GM23248 (cell line): ENCODE measurements around the gene TIMM22. TPM values are rescaled to one million over a fixed set of nuclear protein-coding genes. Genes with fewer than 3 reads are reported as not detected.
"Not testable (repeated sequence)": the region's sequence is repeated elsewhere in the genome, so short reads cannot be mapped to it uniquely, and the experiment has no call there.

Experiments
- DNase-seq: peaks from one replicate; pipeline ENCODE4 v3.0.0-alpha.2; 2015
- H2AFZ ChIP-seq: fragments of 200-600 bp; sonication (generic); 2 replicates; pipeline ENCODE4 v1.6.1; 2016; ENCODE audit warnings: antibody characterized with exemption
- H3F3A ChIP-seq: fragments of 200-600 bp; sonication (generic); 2 replicates; pipeline ENCODE4 v1.6.1; 2016; ENCODE audit warnings: mild to moderate bottlenecking, antibody characterized with exemption, mixed run types; ENCODE audit not compliant: insufficient read depth
- H3K27ac ChIP-seq: fragments of 200-600 bp; sonication (generic); 2 replicates; pipeline ENCODE4 v1.5.1; 2016; ENCODE audit warnings: mild to moderate bottlenecking
- H3K27me3 ChIP-seq: fragments of 200-600 bp; sonication (generic); replicated peaks from 2 replicates; pipeline ENCODE4 v1.6.1; 2016; ENCODE audit warnings: mild to moderate bottlenecking; ENCODE audit not compliant: insufficient read depth
- H3K36me3 ChIP-seq: fragments of 200-600 bp; sonication (generic); 2 replicates; pipeline ENCODE4 v1.6.1; 2016; ENCODE audit warnings: low read depth, mild to moderate bottlenecking
- H3K4me1 ChIP-seq: fragments of 200-600 bp; sonication (generic); 2 replicates; pipeline ENCODE4 v1.6.1; 2016; ENCODE audit warnings: mild to moderate bottlenecking; ENCODE audit not compliant: insufficient read depth
- H3K4me2 ChIP-seq: fragments of 200-600 bp; sonication (generic); one replicate; pipeline ENCODE4 v1.6.1; 2016; ENCODE audit warnings: mild to moderate bottlenecking; ENCODE audit not compliant: unreplicated experiment
- H3K4me3 ChIP-seq: fragments of 200-600 bp; sonication (generic); 2 replicates; pipeline ENCODE4 v1.5.1; 2016; ENCODE audit warnings: mild to moderate bottlenecking
- H3K79me2 ChIP-seq: fragments of 200-600 bp; sonication (generic); 2 replicates; pipeline ENCODE4 v1.6.1; 2016; ENCODE audit warnings: mild to moderate bottlenecking; ENCODE audit not compliant: insufficient read depth
- H3K9ac ChIP-seq: fragments of 200-600 bp; sonication (generic); 2 replicates; pipeline ENCODE4 v1.6.1; 2016; ENCODE audit warnings: mild to moderate bottlenecking
- H3K9me2 ChIP-seq: fragments of 200-600 bp; sonication (generic); 2 replicates; pipeline ENCODE4 v1.6.1; 2016; ENCODE audit warnings: mixed run types, mild to moderate bottlenecking, moderate library complexity; ENCODE audit not compliant: insufficient read depth
- H3K9me3 ChIP-seq: fragments of 200-600 bp; sonication (generic); one replicate; pipeline ENCODE4 v1.6.1; 2017; ENCODE audit warnings: low read depth
- H4K20me1 ChIP-seq: fragments of 200-600 bp; sonication (generic); 2 replicates; pipeline ENCODE4 v1.6.0; 2016; ENCODE audit not compliant: insufficient read depth
- EZH2 ChIP-seq: fragments of 200-600 bp; sonication (generic); IDR thresholded peaks from 2 replicates; pipeline ENCODE4 v1.6.1; 2018; ENCODE audit warnings: antibody characterized with exemption, mild to moderate bottlenecking; ENCODE audit not compliant: insufficient read depth, poor library complexity, severe bottlenecking
- EZH2phosphoT487 ChIP-seq: fragments of 200-600 bp; sonication (generic); IDR thresholded peaks from 2 replicates; pipeline ENCODE4 v1.6.1; 2018; ENCODE audit warnings: antibody characterized with exemption, moderate library complexity, mild to moderate bottlenecking, low read depth; ENCODE audit not compliant: insufficient read depth
- WGBS, 2 experiments: methylation state at CpG; one replicate each; pipeline ENCODE4 v1.1.6; 2015 to 2017; ENCODE audit warnings: low lambda C conversion rate in 2 of 2, low coverage in 1 of 2; ENCODE audit errors: missing lambda C conversion rate in 2 of 2; 5-methylcytosine and 5-hydroxymethylcytosine counted together
- in situ Hi-C: fragments of 300-500 bp; cut with MboI; formaldehyde crosslinking; loops from 2 replicates; pipeline ENCODE4 v1.15.0; 2020
- polyA plus RNA-seq: library from polyadenylated mRNA; unstranded; fragments of >200 nt; fragmentation: Nextera tagmentation; extraction: Ambion mirVana; gene quantifications from 2 replicates; pipeline ENCODE4 v1.2.1, GENCODE V29; 2016
- total RNA-seq: library from RNA; depleted of rRNA; stranded (reverse); fragments of >200 nt; shearing (Covaris generic); gene quantifications from 2 replicates; pipeline ENCODE4 v1.2.3, GENCODE V29; 2014

TIMM22 gene
- total and polyA plus RNA-seq, 2 experiments from 2014 or later, result 19.2 to 26.1 TPM

GRCh38 chr17:1043601-1044251 lies 46.8 kb downstream of the TIMM22 start:
- no peak overlapping the region for H3K4me3 ChIP-seq
- no peak overlapping the region for H3K9ac ChIP-seq
- H4K20me1 ChIP-seq, result no peaks in the 10 kb centered on the region
- TF ChIP-seq EZH2phosphoT487, result no peak
- TF ChIP-seq EZH2, result no peak
- no peaks in the 10 kb centered on the region for H3K9me2 ChIP-seq
- no peaks in the 10 kb centered on the region for H3K9me3 ChIP-seq
- H3K79me2 ChIP-seq, result no peaks in the 10 kb centered on the region
- 83 to 86% methylated on average over 16 to 21 of the region's 21 CpGs for WGBS, 2 experiments
- H2AFZ ChIP-seq, result no peak overlapping the region
- DNase-seq, result no peak
- no peak overlapping the region for H3K27ac ChIP-seq
- H3F3A ChIP-seq, result no peaks in the 10 kb centered on the region
- H3K36me3 ChIP-seq, result no peaks in the 10 kb centered on the region
- no peaks in the 10 kb centered on the region for H3K4me1 ChIP-seq
- in situ Hi-C loops, result no loop called here
- H3K4me2 ChIP-seq, result no peak overlapping the region
- H3K27me3 ChIP-seq, result no peaks in the 10 kb centered on the region

DNA sequence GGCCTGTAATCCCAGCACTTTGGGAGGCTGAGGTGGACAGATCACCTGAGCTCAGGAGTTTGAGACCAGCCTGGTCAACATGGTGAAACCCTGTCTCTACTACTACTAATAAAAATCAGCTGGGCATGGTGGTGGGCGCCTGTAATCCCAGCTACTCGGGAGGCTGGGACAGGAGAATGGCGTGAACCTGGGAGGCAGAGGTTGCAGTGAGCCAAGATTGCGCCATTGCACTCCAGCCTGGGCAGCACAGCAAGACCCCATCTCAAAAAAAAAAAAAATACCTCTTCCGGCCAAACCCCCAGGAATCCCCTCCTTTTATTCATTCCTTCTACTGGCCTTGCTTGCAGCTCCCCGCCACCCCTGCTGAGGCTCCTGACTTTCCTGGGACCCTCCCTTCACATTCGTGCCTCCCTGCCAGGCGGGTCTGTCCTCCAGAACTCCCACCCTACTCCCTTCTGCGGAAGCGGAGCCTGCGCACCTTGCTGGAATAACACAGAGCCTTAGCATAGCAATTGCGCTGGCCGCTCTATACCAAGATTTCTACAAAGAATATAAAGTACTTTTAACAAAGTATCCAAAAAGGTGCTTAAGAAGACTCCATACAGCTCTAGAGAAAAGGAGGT lies 47.6 kb downstream of the TIMM22 start:
- H4K20me1 ChIP-seq, H3K9me3 ChIP-seq, H3F3A ChIP-seq, H3K9ac ChIP-seq, H3K4me2 ChIP-seq, H3K27ac ChIP-seq, H3K79me2 ChIP-seq, DNase-seq, H3K4me1 ChIP-seq, H3K9me2 ChIP-seq, H3K4me3 ChIP-seq, H3K36me3 ChIP-seq, in situ Hi-C loops, H2AFZ ChIP-seq, H3K27me3 ChIP-seq: not testable (repeated sequence)
- 96 to 98% methylated on average over 13 of the region's 13 CpGs for WGBS, 2 experiments

DNA sequence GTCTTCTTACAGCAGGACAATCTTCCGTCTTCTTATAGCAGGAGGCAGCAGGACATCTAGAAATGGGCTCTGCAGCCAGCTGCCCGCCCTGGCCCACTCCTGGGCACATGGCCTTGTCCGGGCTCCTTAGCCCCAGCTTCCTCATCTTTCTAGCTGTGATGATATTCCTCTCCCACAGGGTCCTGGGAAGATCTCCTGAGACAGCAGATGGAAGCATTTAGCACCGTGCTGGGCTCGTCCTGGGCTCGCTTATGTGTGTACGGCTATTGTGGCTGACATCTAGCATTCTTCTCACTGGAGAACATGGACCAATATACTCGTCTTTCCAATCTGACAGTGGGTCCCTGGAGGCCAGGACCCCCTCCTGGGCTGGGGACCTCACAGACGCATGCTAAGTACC lies 48.5 kb downstream of the TIMM22 start:
- WGBS, 2 experiments, result 81 to 84% methylated on average over 9 of the region's 9 CpGs
- no peak for TF ChIP-seq EZH2phosphoT487
- TF ChIP-seq EZH2, result no peak
- no peaks in the 10 kb centered on the region for H3K27me3 ChIP-seq
- no peaks in the 10 kb centered on the region for H4K20me1 ChIP-seq
- no peaks in the 10 kb centered on the region for H3K79me2 ChIP-seq
- H3K4me1 ChIP-seq, result no peaks in the 10 kb centered on the region
- H2AFZ ChIP-seq, result no peak overlapping the region
- no peaks in the 10 kb centered on the region for H3K36me3 ChIP-seq
- H3K9ac ChIP-seq, result no peak overlapping the region
- H3K4me2 ChIP-seq, result no peak overlapping the region
- no peaks in the 10 kb centered on the region for H3F3A ChIP-seq
- H3K4me3 ChIP-seq, result no peak overlapping the region
- in situ Hi-C loops, result no loop called here
- no peak for DNase-seq
- H3K9me2 ChIP-seq, result no peaks in the 10 kb centered on the region
- H3K27ac ChIP-seq, result no peak overlapping the region
- no peaks in the 10 kb centered on the region for H3K9me3 ChIP-seq

- no peaks in the 10 kb centered on the region for H4K20me1 ChIP-seq
- no peak overlapping the region for H3K4me2 ChIP-seq
- H3K9me3 ChIP-seq, result no peaks in the 10 kb centered on the region
- WGBS, 2 experiments, result 87 to 88% methylated on average over 18 to 21 of the region's 21 CpGs
- no peak overlapping the region for H2AFZ ChIP-seq
- no peaks in the 10 kb centered on the region for H3F3A ChIP-seq
- H3K36me3 ChIP-seq, result no peaks in the 10 kb centered on the region
- TF ChIP-seq EZH2 (no peak), EZH2phosphoT487 (no peak)
- no peaks in the 10 kb centered on the region for H3K27me3 ChIP-seq
- no peak overlapping the region for H3K4me3 ChIP-seq
- H3K79me2 ChIP-seq, result no peaks in the 10 kb centered on the region
- no peaks in the 10 kb centered on the region for H3K4me1 ChIP-seq
- in situ Hi-C loops, result no loop called here
- H3K27ac ChIP-seq, result no peak overlapping the region
- no peaks in the 10 kb centered on the region for H3K9me2 ChIP-seq
- H3K9ac ChIP-seq, result no peak overlapping the region
- no peak for DNase-seq
Measured at GRCh38 chr17:1047177-1047878, 50.4 kb downstream of the TIMM22 start.
